Measurements from ENCODE around the gene UCHL3.

The UCHL3 gene

DNA sequence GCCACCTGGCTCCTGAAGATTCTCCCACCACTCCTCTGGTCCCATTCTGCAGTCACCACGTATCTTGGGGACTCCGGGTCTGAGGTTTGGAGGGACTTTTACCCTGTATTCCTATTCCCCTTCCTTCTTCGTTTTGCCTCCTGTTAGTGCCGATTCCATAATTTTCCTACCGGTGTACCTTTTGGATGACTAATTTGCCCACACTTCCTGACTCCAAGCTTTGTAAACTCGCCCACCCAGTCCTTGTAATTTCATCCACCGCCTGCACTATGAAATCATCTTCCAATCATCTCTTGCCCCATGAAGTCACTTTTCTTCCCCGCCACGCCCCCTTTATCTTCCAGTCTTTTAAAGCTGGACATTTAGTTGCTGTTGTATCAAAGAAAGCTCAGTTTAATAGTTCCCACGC lies 572 bp downstream of the UCHL3 start:
- DNase-seq: peak; percentile 18

DNA sequence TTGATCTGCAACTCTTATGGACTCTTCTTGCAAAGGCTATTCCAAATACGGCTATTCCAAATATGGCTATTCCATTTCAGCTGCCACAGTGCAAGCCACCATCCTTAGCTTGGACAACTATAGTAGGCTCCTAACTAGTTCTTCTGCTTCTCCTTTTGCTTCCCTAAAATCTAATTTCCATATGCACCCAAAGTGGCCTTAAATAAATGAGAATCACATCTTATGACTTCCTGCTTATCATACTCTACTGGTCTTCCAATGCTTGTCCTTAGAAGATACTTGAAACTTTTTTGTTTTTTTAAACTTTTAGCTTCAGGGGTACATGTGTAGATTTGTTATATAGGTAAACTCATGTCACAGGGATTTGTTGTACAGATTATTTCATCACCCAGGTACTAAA lies 4.9 kb downstream of the UCHL3 start:
- no peak for DNase-seq

DNA sequence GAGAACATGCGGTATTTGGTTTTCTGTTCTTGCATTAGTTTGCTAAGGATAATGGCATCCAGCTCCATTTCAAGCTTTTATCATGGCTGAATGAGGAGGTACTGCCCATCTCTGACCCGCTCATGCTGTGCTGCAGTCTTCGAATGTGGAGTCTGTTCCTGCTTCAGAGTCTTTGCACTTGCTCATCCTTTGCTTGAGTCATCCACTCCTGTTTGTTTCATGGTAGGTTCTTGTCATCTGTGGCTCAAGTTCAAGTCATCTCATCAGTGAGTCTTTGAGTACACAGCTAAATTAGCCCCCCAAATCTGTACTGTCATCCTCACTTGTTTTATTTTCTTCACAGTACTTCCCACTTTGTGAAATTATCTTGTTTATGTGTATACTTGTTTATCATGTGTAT lies 5.4 kb downstream of the UCHL3 start:
- peak; percentile 23 for DNase-seq

DNA sequence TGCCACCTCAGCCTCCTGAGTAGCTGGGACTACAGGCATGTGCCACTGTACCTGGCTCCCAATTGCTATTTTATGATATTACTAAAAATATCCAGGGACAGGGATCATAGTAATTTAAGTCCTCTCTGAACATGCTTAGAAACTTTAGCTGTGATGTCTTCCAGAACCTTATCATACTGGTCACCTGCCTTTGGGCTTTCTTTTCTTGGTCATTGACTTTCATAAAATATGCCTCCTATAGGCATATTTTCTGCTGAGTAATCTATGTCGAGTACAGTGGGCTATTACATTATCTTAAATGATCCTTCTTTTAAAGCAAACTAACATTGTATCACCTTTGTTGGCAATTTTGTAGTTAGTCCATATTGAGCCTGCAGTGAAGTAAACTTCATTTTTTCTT lies 6.2 kb downstream of the UCHL3 start:
- no peak for DNase-seq

DNA sequence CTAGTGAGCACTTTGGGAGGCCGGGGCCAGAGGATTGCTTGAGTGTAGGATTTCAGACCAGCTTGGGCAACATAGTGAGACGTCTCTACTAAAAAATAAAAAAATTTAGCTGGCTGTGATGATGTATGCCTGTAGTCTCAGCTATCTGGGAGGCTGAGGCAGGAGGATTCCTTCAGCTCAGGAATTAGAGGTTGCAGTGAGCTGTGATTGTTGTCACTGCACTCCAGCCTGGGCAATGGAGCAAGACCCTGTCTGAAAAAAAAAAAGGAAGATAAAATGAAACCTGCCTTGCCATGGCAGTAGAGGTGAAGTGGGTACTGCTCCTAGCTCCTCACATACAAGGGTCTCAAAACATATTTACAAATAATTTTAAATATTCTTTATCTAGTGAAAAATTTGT lies 7.4 kb downstream of the UCHL3 start:
- no peak for DNase-seq

DNA sequence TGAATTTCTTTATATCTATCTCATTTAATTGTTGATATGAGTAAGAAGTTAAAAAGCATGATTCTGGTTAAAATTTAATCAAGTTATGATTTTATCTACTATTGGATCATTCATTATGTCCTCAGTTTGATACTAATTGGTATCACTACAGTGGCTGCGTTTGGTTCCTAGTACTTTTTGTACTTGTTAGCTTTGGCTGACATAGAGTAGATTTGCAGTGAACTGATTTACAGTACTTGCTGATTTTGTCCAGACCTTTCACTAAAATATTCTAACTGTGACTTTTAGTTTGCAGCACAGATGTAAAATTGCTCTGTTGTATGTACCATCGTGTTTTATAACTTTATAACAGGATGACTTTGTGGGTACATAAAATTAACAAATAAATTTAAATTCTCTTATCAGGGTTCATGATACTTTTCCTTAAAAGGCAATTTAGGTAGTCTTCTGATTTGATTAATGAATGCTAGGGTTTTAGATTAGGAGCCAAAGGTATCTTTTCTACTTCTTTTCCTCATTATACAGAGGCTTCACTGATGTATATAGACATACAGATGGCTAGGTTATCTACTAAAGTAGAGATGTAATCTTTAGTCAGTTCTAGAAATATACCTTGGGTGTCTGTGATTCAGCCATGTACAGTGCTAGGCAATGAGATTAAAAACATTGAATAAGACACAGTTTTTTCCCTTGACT lies 8.7 kb downstream of the UCHL3 start:
- no peak for DNase-seq

DNA sequence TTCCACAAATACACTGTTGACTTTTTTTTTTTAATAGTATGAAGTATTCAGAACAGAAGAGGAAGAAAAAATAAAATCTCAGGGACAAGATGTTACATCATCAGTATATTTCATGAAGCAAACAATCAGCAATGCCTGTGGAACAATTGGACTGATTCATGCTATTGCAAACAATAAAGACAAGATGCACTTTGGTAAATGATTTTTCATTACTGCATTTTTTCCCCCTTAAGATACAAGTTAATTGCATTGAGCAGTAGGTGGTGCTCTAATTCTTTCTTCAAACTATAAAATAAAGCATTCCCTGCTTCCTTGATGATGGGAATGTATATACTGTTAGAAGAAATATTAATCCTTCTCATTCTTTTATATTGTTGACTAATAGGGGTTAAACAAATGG lies 17.1 kb downstream of the UCHL3 start:
- no peak for DNase-seq

DNA sequence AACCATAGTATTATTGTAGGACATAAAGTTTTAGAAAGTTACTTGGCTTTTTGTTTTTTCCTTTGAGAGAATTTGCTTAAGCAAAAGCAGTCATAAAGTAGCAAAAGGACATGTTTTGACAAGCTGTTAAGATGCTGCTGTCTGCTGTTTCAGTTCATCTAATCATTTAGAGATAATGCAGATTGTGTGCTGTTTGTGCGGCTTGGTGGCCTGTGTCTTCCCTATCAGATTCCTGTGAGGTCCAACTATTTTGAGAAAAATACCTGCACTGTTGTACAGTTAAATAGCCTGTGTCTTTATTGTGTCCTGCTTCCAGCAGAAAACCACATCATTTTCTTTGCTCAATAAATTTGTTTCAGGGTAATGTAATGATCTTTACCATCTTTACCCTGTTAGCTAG lies 20.0 kb downstream of the UCHL3 start:
- DNase-seq: no peak

DNA sequence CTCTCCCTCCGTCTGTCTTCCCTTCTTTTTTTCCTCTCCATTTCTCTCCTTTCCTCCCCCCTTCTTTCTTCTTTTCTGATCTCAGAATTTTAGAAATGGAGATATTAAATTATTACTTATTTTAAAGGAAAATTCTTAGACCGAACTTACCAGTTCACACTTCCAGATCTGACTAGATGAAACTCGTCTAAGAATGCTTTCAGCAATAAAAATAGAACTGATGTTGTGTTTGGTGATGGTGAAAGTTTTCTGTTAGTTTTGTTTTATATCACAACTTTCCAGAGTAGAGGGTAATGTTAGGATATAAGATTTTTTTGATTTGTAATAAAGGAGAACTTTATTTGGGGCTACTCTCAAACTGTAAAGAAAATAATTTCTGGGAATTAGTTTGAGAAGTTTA lies 29.9 kb downstream of the UCHL3 start:
- peak; percentile 4 for DNase-seq

DNA sequence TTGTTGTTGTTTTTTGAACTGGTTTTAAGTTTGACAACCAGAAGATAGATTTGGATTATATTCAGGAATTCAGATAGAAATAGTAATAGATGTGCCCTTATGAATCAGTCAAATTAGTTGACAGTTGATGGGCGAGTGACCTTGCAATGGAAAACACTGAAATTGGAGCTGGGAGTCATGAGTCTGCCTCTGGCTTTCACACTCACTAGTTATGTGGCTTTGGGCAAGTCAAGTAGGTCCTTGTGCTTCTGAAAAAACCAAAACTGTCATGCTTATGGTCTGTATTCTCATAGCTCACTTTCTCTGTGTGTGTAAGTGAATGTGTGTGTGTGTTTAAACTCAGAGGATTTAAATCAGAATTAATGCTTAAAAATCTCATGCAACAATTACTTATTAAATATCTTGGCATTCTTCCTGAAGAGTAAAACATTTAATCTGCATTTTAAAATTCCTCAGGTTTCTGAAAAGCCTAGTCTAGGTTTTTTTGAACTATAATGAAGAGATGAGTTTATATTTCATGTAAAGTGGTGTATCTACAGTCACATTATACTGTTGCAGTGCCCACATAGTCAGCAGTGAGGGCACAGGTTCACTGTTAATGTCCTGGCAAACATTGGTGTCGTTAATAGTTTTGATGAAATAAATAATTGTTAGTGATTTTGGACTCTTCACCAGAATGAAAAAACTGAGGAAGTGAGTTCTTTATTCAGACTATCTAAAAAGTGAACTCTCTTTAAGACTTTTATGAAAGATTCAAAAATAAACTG lies 32.5 kb downstream of the UCHL3 start:
- no peak for DNase-seq

DNA sequence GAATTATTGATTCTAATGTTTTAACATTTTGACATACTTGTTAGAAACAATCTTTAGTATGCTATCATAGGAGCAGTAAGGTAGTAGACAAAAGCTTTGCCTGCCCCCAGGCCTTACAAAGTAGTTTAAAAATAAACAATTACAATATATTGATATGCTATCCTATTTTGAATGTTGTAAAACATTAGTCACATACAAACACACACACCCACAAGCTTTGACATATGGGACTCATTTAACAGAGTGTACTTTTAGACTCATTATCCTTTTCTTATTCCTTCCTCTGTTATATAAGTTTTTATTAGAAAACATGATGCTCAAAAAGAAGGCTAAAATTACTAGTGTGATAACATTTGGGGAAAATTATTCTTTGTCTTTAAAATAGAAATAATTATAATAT lies 33.5 kb downstream of the UCHL3 start:
- DNase-seq: no peak

DNA sequence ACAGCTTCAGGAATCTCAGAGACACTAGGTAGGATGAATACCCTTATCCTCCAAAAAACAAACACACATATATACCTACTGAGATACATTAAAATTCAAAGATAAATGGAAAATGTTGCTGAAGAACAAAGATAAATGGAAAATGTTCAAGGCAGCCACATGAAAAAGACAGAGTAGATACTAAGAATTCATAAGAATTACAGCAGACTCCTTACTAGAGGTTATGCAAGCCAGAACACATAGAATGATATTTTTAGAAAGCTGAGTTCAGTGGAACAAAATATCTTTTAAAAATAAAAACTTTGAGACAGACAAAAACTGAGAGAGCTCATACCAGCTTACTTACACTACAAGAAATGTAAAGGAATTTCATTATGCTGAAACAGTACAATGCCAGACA lies 35.6 kb downstream of the UCHL3 start:
- DNase-seq: no peak

DNA sequence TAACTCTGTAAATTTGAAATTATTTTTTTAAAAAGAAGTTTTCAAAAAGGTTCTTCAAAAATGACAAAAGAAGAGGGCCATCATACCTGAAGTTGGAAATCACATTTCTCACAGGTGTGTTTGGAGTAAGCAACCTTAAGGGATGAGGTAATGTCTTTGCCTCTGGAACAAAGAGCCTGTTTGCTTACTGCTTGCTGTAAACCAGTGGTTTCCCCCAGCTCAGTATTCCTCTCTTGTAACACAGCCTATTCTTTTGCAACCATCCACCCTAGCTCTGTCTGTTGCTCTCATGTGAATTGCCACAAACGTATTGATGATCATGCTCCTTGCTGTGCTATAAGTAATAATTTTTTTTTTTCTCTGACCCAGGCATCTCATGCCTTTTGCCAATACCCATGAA lies 38.1 kb downstream of the UCHL3 start:
- no peak for DNase-seq

DNA sequence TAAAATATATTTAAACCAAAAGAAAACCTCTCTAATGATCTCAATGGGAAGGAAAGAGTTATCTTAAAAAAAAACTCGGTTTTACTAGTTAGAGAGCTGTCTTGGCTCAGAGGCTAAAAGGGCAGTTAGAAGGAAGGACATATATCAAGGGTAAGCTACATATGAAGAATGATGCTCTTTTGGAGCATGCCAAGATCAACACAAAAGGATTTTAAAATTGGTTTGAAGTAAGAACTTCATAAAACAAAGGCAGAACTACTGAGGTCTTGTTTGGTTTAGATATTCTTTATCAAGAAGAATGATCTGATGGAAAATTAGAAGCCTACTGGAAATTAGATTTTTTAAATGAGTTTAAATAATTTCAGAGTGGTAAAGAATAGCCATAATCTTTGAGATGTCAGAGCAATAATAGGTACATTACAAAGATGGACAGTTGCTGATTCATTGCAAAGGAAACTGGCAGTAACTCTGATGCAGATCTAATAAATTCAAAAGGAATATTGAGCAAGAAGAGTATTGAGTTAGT lies 47.1 kb downstream of the UCHL3 start:
- no peak for DNase-seq

DNA sequence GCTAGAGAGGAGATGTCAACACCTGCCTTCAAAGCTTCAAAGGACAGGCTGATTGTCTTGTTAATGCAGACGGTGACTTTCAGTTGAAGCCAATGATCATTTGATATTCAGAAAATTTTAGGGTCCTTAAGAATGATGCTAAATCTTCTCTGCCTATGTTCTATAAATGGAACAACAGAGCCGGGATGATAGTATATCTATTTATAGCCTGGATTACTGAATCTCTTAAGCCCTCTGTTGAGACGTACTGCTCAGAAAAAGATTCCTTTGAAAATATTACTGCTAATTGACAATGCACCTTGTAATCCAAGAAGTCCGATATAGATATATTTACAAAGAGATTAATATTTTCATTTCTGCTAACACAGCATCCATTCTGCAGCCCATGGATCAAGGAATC lies 50.8 kb downstream of the UCHL3 start:
- no peak for DNase-seq

DNA sequence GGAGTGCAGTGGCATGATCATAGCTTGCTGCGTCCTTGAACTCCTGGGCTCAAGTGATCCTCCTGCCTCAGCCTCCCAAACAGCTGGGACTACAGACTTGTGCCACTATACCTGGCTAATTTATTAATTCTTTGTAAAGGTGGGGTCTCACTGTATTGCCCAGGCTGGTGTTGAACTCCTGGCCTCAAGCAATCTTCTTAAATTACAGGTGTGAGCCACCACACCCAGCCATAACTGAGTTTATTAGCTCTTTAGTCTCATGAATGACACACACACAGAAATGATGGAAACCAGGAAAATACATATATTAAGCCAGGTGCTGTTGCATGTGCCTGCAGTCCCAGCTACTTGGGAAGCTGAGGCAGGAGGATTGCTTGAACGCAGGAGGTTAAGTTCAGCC lies 53.4 kb downstream of the UCHL3 start:
- no peak for DNase-seq

DNA sequence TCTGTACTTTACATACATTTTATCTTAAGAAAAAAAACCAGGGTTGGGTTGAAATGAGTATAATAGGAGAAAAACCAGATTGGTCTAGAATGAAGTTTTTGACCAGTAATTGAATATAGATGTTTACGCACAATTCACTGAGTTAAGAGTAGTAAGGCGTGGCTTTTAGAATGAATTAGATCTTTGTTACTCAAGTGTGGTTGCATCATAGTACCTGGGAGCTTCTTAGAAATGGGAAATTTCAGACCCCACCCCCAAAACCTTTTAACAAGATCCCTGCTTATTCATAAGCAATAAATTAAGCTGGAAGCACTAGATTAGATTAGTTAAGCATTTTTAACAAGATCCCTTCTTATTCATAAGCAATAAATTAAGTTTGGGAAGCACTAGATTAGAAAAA lies 57.9 kb downstream of the UCHL3 start:
- DNase-seq: no peak

DNA sequence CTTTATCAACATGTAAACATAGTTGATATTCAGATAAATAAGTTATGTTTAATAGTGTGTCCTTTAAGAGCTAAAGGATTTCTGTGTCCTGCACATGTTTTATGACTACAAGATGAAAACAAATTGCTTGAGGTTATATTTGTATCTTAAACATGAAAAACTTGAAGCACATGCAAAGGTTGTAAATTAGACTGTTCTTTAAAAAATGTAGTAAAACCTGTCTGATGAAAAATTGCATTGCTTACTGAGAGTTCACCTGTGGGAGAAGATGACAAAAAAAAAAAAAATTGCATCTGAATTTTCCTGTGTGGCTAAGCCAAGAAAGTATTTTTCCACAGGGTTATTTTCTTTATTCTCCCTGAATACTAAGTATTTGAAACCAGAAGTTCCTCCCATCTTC lies 60.9 kb downstream of the UCHL3 start:
- no peak for DNase-seq

DNA sequence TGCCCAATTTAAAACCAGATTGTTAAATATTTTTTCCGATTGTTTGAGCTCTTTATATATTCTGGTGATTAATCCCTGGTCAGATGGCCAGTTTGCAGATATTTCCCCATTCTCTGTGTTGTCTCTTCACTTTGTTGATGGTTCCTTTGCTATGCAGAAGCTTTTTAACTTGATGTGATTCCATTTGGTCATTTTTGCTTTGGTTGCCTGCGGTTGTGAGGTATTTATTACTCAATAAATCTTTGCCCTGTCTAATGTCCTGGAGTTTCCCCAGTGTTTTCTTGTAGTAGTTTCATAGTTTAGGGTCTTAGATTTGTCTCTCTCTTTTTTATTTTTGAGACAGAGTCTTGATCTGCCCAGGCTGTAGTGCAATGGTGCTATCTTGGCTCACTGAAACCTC lies 62.8 kb downstream of the UCHL3 start:
- no peak for DNase-seq

DNA sequence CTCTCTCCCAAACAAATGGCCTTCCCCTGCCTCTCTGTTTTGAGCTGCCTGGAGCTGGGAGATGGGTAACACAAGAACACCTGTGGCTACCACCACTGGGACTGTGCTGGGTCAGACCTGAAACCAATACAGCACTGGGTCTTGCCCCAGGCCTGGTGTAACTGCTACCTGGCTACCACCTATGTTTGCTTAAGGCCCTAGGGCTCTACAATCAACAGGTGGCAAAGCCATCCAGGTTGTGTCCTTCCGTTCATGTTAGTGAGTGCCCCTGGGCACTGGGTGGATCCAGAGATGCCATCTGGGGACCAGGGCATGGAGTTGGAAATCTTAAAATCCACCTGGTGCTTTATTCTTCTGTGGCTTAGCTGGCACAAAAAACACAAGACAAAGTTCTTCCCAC lies 67.6 kb downstream of the UCHL3 start:
- no peak for DNase-seq

DNA sequence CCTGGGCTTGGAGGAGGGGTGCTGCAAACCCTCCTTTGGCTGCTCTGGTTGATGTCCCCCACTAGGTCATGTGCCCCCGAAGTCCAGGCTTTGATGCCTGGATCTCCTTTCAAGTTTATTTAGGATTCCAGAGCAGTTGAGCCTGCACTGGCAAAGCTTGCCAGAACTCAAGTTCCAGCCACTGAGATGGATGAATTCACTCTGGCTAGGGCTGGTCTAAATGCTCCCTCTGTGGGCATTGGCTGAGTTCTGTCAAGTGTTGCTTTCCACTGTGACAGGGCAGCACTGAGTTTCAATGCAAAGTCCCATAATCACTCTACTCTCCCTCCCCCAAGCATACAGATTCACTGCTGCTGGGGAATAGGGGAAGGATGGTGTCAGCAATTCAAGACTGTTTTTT lies 68.7 kb downstream of the UCHL3 start:
- DNase-seq: no peak

DNA sequence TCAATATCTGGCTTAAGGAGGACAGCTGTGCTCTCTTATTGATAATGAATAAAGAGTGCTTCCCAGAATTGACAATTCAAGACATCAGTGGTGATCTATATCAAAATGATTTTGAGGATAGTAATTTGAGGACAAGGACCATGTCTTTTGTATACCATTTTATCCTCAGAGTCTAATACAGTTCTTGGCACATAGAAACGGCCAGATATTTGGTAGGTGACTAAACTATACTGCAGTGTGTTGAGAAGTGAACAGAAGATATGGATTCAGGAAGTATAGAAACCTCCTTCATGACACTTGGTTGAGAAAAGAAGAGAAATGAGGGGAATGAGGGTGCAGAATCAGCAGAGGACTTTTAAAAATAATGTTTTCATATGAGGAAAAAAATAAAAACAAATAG lies 70.4 kb downstream of the UCHL3 start:
- DNase-seq: no peak

DNA sequence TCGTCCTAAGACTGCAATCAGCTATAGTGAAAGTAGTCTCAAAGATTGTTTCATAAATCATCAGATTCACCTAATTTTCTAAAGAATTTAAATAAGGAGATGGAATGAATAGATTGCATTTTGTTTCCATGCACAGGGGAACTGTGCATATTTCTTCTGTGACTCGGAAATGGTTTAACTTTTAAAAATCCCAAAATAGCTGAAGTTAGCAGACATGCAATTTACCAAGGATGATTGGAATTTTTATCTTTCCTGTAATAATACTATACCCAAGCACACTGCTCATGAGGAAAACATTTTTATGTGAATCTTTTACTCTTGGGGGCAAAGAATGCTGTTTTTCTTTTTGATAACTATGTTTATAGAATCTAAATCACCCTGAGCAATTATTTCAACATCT lies 71.6 kb downstream of the UCHL3 start:
- DNase-seq: no peak

DNA sequence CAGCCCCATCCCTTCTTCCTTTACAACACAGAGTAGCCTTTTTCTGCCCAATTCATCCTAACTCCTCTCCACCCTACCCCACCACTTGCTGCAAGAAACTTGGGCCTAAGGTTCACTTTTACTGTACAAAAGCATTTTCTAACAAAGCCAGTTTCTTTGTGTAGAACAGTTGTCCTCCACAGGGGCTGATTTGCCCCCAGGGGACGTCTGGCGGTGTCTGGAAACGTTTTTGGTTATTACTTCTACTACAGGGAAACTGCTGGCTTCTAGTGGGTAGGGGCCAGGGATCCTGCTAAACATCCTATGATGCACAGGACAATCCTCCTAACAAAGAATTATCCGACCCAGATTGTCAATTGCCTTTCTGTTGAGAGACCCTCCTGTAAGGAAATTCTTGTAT lies 79.2 kb downstream of the UCHL3 start:
- no peak for DNase-seq

DNA sequence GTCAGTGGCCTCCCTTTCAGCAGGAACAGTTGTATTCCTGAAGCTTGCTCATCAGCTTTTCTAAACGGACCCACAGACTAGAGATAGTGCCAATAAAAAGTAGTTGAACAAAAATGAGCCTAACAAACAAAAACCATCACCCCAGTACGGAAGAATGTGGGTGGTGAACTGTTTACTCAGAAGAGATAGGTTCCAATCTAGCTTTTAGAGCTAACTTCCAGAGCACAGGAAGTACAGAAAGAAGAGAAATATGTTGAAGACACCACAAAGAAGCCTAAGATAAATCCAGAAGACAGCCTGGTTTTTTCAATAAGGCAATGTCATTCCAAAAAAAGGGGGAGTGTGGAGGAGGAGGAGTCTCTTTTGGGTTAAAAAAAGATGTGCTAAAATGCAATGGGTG lies 83.7 kb downstream of the UCHL3 start:
- no peak for DNase-seq
